Body of pancreas (tissue), 4 donors: ENCODE measurements around the gene ADAMTS17. TPM values are rescaled to one million over a fixed set of nuclear protein-coding genes. Genes with fewer than 3 reads are reported as not detected.

Experiments used
- ATAC-seq: fragments of 150-250 bp; one replicate; pipeline ENCODE4 v1.9.1; 2016
- DNase-seq, 4 donors: peaks; one replicate each; pipeline ENCODE4 v3.0.0-alpha.2; 2019
- H3K27ac ChIP-seq, 4 donors: fragments of 200-600 bp; sonication (generic); 1 replicate in 3 of 4; 2 replicates in 1 of 4; pipeline versions ENCODE4 v1.5.1 to v1.6.1; 2016 to 2019; ENCODE audit warnings: mild to moderate bottlenecking in 1 of 4, mixed read lengths in 1 of 4, moderate library complexity in 1 of 4
- H3K27me3 ChIP-seq, 2 donors: fragments of 200-600 bp; sonication (generic); one replicate each; pipeline ENCODE4 v1.6.0; 2016; ENCODE audit warnings: mild to moderate bottlenecking in 1 of 2
- H3K36me3 ChIP-seq, 2 donors: fragments of 200-600 bp; sonication (generic); replicated peaks in 1 of 2; 2 replicates each; pipeline ENCODE4 v1.5.1; 2016; ENCODE audit warnings: low read depth in 2 of 2; ENCODE audit not compliant: insufficient read depth in 1 of 2
- H3K4me1 ChIP-seq: fragments of 200-600 bp; sonication (generic); one replicate; pipeline ENCODE4 v1.6.0; 2016
- H3K4me3 ChIP-seq, 2 donors: fragments of 200-600 bp; sonication (generic); 1 replicate in 1 of 2; 2 replicates in 1 of 2; pipeline ENCODE4 v1.5.1; 2016 to 2019
- H3K9me3 ChIP-seq, 3 donors: fragments of 200-600 bp; sonication (generic); 1 replicate in 2 of 3; 2 replicates in 1 of 3; pipeline ENCODE4 v1.5.1; 2016
- POLR2A ChIP-seq, 3 donors: fragments of 450-650 bp; IDR thresholded peaks; one replicate each; pipeline ENCODE4 v1.6.1; 2016; ENCODE audit warnings: antibody characterized with exemption in 3 of 3, mild to moderate bottlenecking in 2 of 3
- WGBS, 2 donors: methylation state at CpG; one replicate each; pipeline ENCODE4 v1.1.5; 2017; 5-methylcytosine and 5-hydroxymethylcytosine counted together
- intact Hi-C: fragments of 100-400 bp; cut with DNase I; formaldehyde crosslinking; loops from one replicate; pipeline ENCODE4 v1.15.1; 2023
- total RNA-seq, 2 donors: library from RNA; depleted of rRNA; stranded (reverse); fragments of >200 nt; gene quantifications; one replicate each; pipeline ENCODE4 v1.1.0, GENCODE V29; 2016
- TF ChIP-seq, protein P1 (sequence below), 7 experiments: fragments of 450-650 bp in 4 of 7; fragments of 200-600 bp in 3 of 7; sonication (generic) in 3 of 7; IDR thresholded peaks; one replicate each; pipeline ENCODE4 v1.5.1; 2016 to 2019; ENCODE audit warnings: antibody characterized with exemption in 7 of 7

Gene ADAMTS17
- total RNA-seq, 2 donors from 2014 or later, result 24.6 to 26.0 TPM

DNA sequence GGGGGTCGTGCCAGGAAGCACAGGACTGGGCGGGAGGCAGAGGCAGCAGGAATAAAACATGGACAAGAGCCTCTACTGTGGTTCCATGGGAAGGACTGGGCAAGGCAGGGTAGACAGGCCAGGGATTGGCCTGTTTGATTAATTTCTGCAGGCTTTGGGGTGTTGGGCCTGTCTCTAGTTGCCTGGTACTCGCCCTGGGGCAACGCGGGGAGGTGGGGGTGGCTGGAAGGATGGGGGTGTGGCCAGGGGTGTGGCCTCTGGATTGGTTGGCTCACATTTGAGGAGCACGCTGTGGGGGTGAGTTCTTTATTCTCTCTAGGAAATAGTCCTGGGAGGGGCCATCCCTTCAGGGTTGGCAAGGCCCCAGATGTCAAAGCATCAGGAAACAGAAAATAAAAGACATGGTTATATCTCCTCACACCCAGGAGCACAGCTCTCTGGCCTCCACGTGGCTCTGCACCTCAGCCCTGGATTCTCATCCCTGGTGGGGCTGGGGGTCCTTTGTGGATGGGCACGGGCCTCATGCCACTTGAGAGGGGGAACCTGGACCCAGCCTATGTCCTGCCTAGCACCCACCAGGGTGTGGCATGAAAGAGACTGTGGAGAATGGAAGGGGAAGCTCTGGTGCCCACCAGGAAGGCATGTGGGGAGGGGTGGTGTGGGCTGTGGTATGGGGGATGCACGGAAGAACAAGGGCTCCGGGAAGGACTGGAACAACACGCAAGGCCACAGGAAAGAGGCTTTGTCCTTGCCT lies 385.6 kb downstream of the ADAMTS17 start:
- H3K27me3 ChIP-seq, result no peaks in the 10 kb centered on the region
- ATAC-seq (no peak), DNase-seq (no peak)
- H3K4me1 ChIP-seq, result no peaks in the 10 kb centered on the region
- 78 to 85% methylated on average over 9 to 11 of the region's 11 CpGs for WGBS, 2 donors
- no peaks in the 10 kb centered on the region for H3K36me3 ChIP-seq
- no peak for TF ChIP-seq POLR2A (IDR thresholded peaks at IDR 0.05)
- TF ChIP-seq, protein P1, sequence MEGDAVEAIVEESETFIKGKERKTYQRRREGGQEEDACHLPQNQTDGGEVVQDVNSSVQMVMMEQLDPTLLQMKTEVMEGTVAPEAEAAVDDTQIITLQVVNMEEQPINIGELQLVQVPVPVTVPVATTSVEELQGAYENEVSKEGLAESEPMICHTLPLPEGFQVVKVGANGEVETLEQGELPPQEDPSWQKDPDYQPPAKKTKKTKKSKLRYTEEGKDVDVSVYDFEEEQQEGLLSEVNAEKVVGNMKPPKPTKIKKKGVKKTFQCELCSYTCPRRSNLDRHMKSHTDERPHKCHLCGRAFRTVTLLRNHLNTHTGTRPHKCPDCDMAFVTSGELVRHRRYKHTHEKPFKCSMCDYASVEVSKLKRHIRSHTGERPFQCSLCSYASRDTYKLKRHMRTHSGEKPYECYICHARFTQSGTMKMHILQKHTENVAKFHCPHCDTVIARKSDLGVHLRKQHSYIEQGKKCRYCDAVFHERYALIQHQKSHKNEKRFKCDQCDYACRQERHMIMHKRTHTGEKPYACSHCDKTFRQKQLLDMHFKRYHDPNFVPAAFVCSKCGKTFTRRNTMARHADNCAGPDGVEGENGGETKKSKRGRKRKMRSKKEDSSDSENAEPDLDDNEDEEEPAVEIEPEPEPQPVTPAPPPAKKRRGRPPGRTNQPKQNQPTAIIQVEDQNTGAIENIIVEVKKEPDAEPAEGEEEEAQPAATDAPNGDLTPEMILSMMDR (IDR thresholded peaks at IDR 0.05), result no peak
- no peak overlapping the region for H3K27ac ChIP-seq
- H3K4me3 ChIP-seq, result no peak overlapping the region
- H3K9me3 ChIP-seq, result no peaks in the 10 kb centered on the region
- intact Hi-C loops, result no loop called here

- H3K4me1 ChIP-seq, result no peaks in the 10 kb centered on the region
- no peaks in the 10 kb centered on the region for H3K27me3 ChIP-seq
- no peak for ATAC-seq
- intact Hi-C loops, result no loop called here
- no peak overlapping the region for H3K27ac ChIP-seq
- no peak overlapping the region for H3K4me3 ChIP-seq
- H3K9me3 ChIP-seq, result no peaks in the 10 kb centered on the region
- H3K36me3 ChIP-seq, result no peaks in the 10 kb centered on the region
- TF ChIP-seq, protein P1 (IDR thresholded peaks at IDR 0.05), result no peak
- no peak for TF ChIP-seq POLR2A (IDR thresholded peaks at IDR 0.05)
- WGBS, 2 donors, result 89 to 97% methylated on average over 6 of the region's 6 CpGs
- DNase-seq, result no peak
These were observed 386.2 kb downstream of the ADAMTS17 start for GRCh38 chr15:99955532-99955931.

DNA sequence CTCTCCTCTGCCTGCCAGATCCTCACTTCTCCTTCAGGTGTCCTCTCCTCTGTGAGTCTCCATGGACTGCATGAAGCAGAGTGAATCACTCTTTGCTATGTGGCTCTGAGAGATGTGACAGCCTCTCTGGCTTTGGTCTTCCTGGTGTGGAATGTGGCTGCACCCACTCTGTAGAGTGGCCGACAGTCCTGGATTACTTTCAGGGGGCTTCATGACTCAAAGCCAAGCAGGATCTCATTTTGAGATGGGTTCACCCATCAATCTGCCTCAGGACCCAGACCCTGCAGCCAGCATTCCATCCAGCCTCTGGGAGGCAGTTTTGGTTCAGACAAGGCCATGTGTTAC lies 386.6 kb downstream of the ADAMTS17 start:
- Histone ChIP-seq H3K36me3 (no peaks in the 10 kb centered on the region), H3K4me1 (no peaks in the 10 kb centered on the region), H3K27ac (no peak overlapping the region), H3K27me3 (no peaks in the 10 kb centered on the region), H3K9me3 (peaks cover 0 to 2% (median 0%) of the 10 kb centered on the region in 3 donors), H3K4me3 (no peak overlapping the region)
- TF ChIP-seq, protein P1 (IDR thresholded peaks at IDR 0.05), result no peak
- intact Hi-C loops, result no loop called here
- DNase-seq (no peak), ATAC-seq (no peak)
- WGBS, 2 donors, result 100% methylated on average over 1 of the region's 1 CpG

GRCh38 chr15:99954361-99955180 lies 387.2 kb downstream of the ADAMTS17 start:
- ATAC-seq, result no peak
- intact Hi-C loops, result no loop called here

More at GRCh38 chr15:99954361-99955180, 387.2 kb downstream of the ADAMTS17 start:
- Histone ChIP-seq H3K36me3 (no peaks in the 10 kb centered on the region), H3K27ac (no peak overlapping the region), H3K9me3 (peaks cover 0 to 6% (median 0%) of the 10 kb centered on the region in 3 donors), H3K4me3 (no peak overlapping the region), H3K4me1 (no peaks in the 10 kb centered on the region), H3K27me3 (no peaks in the 10 kb centered on the region)
- DNase-seq, result peak in 2 of 4 donors; percentile 21 to 23
- WGBS, 2 donors, result 73 to 80% methylated on average over 7 to 11 of the region's 11 CpGs
- TF ChIP-seq, protein P1 (IDR thresholded peaks at IDR 0.05), result no peak
- TF ChIP-seq POLR2A (IDR thresholded peaks at IDR 0.05), result no peak
